Glomerular endothelial cell (primary cell): ENCODE data around the gene DCDC2. TPM values are rescaled to one million over a fixed set of nuclear protein-coding genes. Genes with fewer than 3 reads are reported as not detected.
"Not testable (repeated sequence)": the region's sequence is repeated elsewhere in the genome, so short reads cannot be mapped to it uniquely, and the experiment has no call there.

Experiments used
- DNase-seq: peaks from one replicate; pipeline ENCODE4 v3.0.0-alpha.2; 2011; ENCODE audit warnings: low read depth, low spot score; ENCODE audit errors: extremely low read depth
- total RNA-seq: library from RNA; depleted of rRNA; stranded (reverse); fragments of >200 nt; gene quantifications from 2 replicates; pipeline ENCODE4 v1.2.3, GENCODE V29; 2015

The DCDC2 gene
- total RNA-seq, 1 donor from 2014 or later = 1.5 TPM

DNA sequence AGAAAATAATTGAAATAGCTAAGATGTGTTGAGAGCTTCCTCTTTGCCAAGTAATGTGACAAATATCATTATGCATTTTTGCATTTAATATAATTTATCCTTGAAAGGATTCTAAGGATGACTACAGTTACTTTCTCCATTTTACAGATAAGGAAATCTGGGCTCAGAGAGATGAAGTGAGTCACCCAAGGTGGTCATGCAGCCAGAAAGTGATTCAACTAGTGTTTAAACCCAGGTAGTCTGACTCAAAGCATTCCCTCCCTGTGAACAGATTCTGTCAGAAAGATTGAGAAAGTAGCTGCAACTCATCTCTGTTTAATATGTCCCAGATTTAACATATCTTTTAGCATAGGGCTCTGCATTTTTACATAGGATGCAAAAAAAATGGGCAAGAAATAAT is 203.7 kb downstream of the DCDC2 start:
- DNase-seq = no peak

DNA sequence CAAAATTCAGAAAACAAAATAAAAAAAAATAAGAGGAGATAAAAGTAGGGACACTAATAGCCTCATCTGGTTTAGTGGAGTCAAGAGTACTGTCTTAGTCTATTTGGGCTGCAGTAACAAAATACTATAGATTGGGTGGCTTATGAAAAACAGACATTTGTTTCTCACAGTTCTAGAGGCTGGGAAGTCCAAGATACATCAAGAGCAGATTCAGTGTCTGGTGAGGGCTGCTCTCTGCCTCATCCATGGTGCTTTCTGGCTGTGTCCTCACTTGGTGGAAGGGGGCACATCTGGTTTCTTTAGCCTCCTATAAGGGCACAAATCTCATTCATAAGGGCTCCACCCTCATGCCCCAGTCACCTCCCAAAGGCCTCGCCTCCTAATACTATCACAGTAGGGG is 205.8 kb downstream of the DCDC2 start:
- no peak for DNase-seq

- no peak for DNase-seq
Measured at GRCh38 chr6:24149836-24150235, 208.0 kb downstream of the DCDC2 start.

GRCh38 chr6:24149296-24149695 is 208.6 kb downstream of the DCDC2 start:
- DNase-seq = no peak

DNA sequence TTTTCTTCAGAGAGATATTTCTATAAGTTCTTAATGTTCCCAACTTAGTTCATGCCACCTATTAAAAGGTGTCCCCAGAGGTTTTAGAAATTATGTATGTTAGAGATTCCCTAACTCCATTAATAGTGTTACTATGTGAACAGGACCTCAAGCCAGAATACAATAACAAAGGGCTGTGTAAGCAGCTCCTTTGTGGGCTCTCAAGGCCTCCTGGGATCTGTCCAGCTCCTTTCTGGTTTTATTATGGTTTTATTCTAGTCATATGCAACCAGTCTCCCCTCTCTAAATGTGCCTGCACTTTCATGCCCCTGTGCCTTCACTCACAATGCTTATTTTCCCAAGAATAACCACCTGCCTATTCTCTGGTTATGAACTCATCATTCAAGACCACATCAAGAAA is 209.2 kb downstream of the DCDC2 start:
- no peak for DNase-seq

DNA sequence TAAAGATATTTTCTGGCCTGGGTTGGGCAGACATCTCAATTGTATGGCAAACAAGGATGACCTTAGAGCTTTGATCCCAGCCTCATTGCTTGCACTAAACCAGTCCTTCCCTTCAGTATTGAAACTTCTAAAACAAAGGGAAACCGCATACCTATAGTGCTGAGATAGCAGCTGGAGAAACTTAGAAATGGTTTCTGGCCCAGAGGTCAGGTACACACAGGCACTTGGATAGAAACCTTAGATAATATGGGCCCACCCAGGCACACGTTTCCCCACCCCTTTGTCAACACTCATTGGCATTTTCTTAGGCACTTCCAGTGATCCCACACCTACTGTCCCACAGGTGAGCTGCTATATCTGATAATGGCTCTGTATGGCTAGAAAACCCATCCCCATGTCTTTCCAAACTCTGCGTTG is 209.7 kb downstream of the DCDC2 start:
- DNase-seq = no peak

- DNase-seq = no peak
Measured at GRCh38 chr6:24147511-24148153, 210.2 kb downstream of the DCDC2 start.

GRCh38 chr6:24146871-24147270 is 211.0 kb downstream of the DCDC2 start:
- no peak for DNase-seq

DNA sequence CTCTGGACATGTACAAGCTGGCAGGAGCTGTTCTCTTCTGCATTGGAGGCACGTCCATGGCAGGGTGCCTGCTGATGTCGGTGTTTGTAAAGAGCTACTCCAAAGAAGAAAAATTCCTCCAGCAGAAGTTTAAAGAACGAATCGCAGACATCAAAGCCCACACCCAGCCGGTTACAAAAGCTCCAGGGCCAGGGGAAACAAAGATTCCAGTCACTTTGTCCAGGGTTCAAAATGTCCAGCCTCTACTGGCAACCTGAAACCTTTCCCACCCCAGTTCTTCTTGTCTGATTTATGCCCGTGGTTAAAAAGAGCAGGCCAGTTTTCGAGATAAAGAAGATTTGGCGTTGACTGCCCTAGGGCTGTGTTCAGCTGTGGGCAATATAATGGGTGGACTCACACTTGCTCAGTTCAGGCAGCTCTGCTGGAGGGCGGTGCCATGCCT is 212.1 kb downstream of the DCDC2 start:
- no peak for DNase-seq

- DNase-seq = not testable (repeated sequence)
Measured at GRCh38 chr6:24142733-24143132, 215.1 kb downstream of the DCDC2 start.

DNA sequence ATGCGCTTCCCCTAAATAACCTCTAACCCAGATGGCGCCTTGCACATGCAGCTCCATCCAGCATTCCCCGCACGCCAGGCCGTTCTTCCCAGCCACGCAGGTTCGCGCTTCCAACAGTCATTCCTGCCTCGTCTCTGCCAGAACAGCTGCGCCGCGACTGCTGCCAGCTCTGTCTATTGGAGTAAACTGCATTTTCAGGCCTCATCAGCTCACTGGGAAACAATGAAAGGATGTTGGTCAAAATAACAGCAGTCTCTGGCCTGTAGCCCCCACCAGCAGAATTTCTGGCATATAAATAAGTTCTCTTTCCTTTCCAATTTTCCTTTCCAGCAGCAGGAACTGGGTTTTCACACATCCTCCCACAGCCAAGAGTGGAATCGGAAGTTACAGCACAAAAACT is 217.3 kb downstream of the DCDC2 start:
- DNase-seq = no peak

- DNase-seq = no peak
Measured at GRCh38 chr6:24139639-24140038, 218.2 kb downstream of the DCDC2 start.

GRCh38 chr6:24139080-24139479 is 218.8 kb downstream of the DCDC2 start:
- DNase-seq = no peak

- no peak for DNase-seq
Measured at GRCh38 chr6:24131751-24132150, 226.1 kb downstream of the DCDC2 start.

DNA sequence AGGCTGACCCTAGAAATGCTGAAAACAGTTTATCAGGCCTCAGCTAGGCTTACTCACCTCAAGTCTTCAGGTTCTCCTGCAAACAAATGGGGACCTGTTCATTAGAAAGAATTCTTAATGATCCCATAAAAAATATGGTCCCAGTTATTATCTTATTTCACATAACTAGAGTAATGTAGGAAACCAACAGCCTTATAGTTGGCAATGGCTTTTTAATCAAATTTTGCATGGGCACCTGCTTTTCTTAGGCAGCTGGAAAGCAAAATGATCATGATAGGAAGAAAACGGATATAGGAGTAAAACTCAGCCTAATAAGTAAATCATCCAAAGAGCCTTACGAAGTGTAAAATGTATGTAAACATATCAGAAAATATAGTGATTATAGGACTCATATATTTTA is 230.5 kb downstream of the DCDC2 start:
- DNase-seq = no peak

DNA sequence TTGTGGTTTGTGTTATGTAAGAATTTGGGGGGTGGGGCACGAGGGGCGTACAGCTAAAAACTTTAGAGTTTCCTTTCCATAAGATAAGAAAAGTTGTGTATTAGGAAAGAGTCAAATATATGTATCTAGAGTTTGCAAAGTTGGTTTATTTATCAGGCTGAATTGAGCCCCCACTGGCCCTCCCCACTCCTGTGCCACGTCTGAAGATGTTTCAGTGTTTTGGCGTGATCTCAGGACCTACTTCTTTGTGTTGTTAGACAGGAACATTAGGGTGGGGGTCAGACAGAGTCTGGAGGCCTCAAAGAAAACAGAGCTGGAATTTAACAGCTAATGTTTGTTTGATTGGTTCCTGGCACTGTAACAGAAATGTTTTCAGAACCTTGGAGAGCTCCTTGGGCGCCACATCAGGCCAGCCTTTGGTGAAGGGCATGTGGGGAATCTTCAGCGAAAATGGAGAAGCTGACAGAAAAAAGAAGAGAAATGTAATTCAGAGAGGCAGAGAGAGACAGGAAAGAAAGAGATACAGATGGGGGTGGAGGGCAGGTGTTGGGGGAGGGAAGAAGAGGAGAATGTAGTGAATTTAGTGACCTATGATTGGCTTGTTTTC is 231.2 kb downstream of the DCDC2 start:
- DNase-seq = no peak

GRCh38 chr6:24125980-24126379 is 231.9 kb downstream of the DCDC2 start, which contains the start of gene NRSN1:
Gene NRSN1, plus strand, starts transcription at chr6:24126215. Its CDS starts 8,113 bp downstream, at chr6:24134328.
- DNase-seq = no peak

- no peak for DNase-seq
Measured at GRCh38 chr6:24122139-24122538, 235.7 kb downstream of the DCDC2 start.

Other genes with a start within 250 kb of the DCDC2 start
- not detected in 2 replicates for gene NRSN1, start 231.8 kb downstream of the DCDC2 start, total RNA-seq
- gene MRS2, start 44.9 kb upstream of the DCDC2 start, total RNA-seq = 19.8 and 25.2 TPM in 2 replicates
- 0.18 TPM in 1 of 2 replicates, not detected in the other for gene GPLD1, start 131.5 kb upstream of the DCDC2 start, total RNA-seq
- gene ALDH5A1, start 136.9 kb upstream of the DCDC2 start, total RNA-seq = 1.3 and 1.7 TPM in 2 replicates